Keratinocyte (primary cell): Measurements from ENCODE around the gene CHRM4.

Experiments
- CTCF ChIP-seq, 3 experiments: IDR thresholded peaks in 1 of 3; conservative IDR thresholded peaks in 1 of 3; optimal IDR thresholded peaks in 1 of 3; 2 replicates in 2 of 3; 3 replicates in 1 of 3; pipeline versions ENCODE3 to v1.5.1; 2011; ENCODE audit warnings: low read length in 3 of 3, mild to moderate bottlenecking in 3 of 3, moderate library complexity in 2 of 3, control low read depth in 1 of 3, inconsistent platforms in 1 of 3; ENCODE audit not compliant: insufficient read depth in 2 of 3; ENCODE audit errors: extremely low read depth in 1 of 3
- EZH2 ChIP-seq: IDR thresholded peaks from one replicate; pipeline ENCODE4 v1.6.1; 2012; ENCODE audit warnings: inconsistent platforms, mild to moderate bottlenecking, low read length, moderate library complexity

- TF ChIP-seq CTCF (optimal IDR thresholded peaks at IDR 0.05 in 1 of 3, IDR thresholded peaks at IDR 0.05 in 1 of 3, conservative IDR thresholded peaks at IDR 0.05 in 1 of 3; ENCODE audit: extremely low read depth in 1 of 3, insufficient read depth in 2 of 3, low read length in 3 of 3) (no peak), EZH2 (no peak)
Measured at GRCh38 chr11:46438211-46438610, 46.6 kb upstream of the CHRM4 start.
